GM21576 (cell line): ENCODE data around the gene DNAH1.

Source experiments
- ATAC-seq: cut with Tn5 transposase; IDR thresholded peaks from one replicate; pipeline ENCODE4 v1.9.1; 2021; ENCODE audit warnings: mild to moderate bottlenecking, moderate library complexity; ENCODE audit not compliant: unreplicated experiment

DNAH1 gene

DNA sequence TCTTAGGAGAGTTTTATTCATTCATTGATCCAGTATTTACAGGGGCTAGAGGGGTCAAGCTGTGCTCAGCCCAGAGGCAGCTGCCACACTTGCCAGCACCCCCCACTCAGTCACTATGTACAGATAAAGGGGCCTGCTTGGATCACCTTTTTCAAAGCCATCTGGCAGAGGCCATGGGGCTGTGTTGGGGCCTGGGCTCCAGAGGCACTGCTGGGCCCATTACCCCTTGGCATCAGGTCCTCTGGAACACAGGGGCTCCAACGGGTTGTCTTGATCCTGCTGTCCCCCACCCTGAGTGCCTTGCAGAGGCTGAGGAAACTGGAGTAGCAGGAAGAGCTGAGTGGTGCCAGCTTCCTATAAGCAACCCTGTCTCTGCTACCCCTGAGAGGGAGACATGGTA is 84.9 kb downstream of the DNAH1 start:
- no peak for ATAC-seq

DNA sequence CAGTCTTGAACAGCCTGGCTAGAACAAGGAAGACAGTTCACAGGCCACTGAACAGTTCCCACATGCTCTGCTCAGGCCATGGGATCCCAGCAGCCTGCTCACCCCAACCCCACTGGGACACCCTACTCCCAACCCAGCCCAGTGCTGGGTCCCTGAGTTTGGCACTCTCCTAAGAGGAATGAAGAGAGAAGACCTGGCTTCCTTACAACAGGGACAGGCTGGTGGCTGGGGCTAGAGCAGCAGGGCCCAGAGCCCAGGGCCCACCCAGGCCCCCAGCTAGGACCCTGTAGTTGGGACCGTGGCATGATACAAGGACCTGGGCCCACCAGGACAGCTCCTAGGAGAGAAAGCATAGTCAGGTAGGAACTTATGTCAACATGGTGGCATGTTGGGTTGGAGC is 85.4 kb downstream of the DNAH1 start:
- no peak for ATAC-seq

DNA sequence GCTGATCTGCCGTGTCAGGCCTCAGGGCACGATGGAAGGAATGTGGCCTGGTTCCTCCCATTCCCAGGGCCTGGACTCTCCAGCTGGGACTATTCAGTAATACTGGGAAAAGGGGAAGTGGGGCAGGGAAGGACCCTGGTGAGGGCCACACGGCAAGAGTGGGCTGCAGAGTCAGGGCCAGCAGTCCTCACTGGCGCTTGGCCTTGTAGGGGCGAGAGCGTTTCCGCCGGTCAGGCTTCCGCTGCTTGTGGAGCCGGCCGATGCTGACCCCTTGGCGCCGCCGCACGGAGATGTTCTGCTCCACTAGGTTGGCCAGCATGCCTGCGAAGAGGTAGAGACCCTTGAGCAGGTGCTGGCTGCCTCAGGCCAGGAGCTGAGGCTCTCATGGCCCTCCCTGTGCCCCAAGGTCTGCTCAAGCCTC is 86.0 kb downstream of the DNAH1 start:
- ATAC-seq: no peak

DNA sequence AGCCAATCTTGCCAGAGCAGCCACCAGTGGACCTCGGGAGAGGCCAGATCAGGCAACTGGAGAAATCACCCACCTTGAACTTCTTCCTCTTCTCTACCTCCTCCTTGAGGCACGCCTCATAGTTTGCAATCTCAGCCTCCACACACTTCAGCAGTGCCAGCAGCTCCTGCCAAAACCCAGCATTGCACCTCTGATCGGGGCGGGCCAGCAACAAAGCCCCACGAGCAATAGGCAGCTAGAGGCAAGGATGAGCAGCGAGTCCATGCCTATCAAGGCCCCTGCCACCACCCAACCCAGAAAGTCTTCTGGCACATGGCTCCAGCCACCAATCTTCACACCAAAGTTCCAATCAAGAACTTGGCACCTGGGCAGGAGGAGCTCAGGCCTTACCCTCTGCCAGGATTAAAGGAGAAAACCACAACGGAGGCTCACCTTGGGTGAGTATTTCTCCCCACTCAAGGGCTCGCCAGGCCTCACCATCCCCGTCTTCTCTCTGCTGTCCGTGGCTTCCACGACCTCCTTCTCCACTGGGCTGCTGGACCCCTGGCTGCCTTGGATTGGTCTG is 86.7 kb downstream of the DNAH1 start:
- ATAC-seq: no peak

DNA sequence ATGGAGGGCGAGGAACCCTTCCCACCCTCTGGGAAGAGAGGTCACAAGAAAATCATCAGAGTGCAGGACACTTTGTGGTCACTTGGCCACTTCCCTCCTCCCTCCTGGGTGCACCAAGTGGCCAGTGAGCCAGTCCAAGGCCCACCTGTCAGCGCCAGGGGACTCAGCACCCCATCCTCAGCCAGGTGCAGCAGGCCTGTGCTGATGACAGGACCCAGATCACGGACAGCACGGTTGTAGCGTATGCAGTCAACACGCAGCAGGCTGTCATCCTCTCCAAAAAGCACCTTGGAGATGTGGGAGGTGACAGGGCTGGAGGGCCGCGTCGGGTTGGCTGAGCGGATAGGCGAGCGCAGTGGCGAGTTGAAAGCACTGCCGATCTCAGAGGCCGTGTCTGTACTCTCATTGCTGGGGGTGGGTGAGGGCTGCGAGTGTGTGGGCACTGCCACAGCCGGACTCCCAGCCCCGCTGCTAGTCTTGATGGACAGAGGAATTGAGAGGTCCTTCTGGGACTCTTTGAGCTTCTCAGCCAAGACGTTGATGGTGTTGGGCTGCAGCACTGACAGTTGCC is 87.2 kb downstream of the DNAH1 start:
- ATAC-seq: no peak

DNA sequence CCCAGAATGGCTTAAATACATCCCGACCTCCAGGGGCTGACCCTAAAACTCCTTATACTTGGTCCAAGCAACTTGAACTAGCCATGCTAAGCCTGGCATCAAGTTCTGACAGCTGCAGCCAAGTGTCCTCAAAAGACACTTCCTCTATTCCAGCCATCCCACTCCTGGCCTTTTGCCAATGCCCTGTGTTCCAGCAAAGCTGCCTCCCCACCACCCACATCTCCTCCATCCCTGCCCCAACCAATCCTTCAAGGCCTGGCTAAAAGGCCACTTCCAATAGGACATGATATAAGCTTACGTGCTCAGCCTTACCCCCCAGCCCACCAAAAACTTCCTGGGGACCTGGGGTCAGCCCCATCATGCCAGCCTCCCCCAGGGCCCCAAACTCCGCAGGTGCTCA is 87.8 kb downstream of the DNAH1 start:
- ATAC-seq: no peak

DNA sequence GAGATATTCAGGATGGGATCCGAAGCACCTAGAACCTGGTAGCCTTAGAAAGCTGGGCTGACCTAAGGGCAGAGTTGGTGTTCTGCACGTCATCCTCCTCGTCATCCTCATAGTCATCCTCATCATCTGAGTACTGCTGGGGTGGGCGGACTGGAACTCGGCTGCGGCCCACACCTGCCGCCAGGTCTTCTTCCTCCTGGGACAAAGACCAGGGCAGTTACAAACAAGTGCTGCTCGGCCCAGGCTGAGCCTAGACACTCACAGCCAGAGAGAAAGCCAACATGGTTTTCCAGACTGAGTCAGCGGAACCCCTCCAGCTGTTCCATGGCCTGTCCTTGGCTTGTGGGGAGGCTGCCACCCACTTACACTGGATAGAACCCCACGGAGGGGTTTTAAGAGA is 88.3 kb downstream of the DNAH1 start:
- ATAC-seq: no peak

DNA sequence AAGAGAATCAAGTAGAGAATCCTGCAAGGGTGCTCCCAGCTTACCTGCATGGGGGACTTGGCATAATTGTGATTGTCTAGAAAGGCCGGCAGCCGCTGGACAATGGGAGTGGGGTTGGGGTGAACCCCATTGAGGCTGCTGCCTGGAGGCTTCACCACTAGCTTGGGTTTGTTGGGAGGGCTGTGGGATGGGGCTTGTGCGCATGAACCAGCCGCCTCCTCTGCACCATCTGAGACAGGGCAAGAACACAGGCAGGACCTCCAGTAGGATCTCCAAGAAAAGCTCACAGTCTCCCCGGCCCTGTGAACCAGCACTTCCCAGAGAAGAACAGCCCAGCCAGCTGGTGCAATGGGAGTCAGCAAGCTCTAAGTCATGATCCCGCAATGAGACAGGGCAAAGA is 88.9 kb downstream of the DNAH1 start:
- no peak for ATAC-seq

DNA sequence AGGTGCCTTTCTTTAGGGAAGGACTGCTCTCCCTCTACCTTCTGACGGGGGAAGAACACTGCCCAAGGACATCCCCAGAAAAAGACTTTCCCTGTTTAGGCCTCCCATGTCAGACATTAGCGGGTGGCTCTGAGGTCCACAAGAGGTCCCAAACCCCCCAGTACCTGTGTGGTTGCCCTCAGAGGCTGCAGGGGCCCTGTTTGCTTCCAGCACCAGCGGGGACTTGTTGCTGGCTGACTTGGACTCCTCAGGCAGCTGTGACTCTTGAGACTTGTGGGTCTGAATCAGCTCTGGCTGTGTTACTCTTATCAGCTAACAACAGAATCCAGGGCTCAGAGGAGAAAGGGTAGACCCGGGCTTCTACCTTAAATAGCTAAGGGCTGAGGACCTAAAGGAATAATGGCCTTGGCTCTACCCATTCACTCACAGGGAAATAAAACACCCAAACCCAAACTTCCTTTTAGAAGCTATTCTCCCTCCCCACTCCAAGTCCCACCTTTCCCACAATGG is 89.5 kb downstream of the DNAH1 start:
- ATAC-seq: no peak

DNA sequence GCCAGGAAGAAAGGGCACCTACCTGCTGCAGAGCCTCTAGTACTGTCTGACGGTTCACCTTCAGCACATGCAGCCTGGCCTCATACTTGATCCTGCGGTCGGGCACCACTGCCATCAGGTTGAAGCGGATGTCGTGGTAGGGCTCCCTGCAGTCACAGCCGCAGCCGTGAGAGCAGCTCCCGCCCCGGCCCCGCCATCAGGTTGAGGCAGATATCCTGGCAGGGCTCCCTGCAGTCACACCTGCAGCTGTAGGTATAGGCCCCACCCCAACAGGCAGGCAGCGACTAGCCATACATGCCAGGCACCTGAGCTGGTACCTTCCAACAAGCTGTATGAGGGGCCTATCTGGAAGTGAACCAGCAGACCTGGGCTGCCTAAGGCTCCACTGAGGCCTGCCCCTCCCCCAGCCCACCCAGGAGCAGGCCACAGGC is 90.1 kb downstream of the DNAH1 start:
- ATAC-seq: no peak

DNA sequence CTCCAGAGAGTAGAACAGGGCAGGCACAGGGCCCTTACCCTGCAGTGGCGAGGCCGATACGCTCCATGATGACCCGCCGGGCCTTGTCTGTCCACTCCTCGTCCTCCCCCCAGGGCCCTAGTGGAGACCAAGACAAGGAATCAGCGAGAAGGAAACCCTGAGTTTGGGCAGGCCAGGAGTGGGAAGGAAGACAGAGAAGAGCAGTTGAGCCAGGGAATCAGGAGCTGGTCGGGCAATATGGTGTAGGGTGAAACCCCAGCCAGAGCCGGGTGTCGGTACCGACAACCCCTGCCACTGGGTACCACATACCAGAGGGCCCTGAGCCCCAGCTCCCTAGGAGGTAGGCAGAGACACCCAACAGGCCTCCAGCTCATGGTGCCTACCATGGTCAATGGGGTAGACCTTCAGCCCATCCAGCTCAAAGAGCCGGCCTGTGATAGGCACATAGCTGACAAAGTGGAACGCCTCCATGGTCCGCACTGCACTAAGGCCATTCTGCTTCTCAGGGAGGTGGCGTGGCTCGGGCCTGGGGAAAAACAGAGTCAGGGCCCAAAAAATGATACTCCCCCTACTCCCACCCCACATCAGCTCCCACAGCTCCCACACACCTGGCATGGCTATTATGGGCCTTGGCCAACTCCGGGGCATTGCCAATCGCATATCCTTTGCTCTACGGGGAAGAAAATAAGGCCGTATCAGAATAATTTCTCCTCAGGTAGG is 90.8 kb downstream of the DNAH1 start:
- ATAC-seq: no peak

DNA sequence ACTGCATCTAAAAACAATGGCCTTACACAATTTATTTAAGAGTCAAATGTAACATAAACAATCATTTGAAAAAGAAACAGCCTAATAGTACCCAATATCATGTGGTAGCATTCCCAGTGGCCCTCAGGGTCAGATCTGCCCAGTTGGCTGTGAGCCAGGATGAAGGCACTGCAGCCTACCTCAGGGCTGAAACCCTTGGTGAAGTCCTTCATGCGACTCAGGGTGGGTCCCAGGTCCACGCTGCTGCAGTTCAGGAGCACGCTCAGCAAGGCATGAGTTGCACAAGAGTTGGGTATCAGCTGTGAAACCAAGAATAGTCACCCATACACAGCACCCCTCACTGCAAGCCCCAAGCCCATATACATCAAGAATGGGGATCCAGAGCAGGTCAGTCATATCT is 91.7 kb downstream of the DNAH1 start:
- no peak for ATAC-seq

DNA sequence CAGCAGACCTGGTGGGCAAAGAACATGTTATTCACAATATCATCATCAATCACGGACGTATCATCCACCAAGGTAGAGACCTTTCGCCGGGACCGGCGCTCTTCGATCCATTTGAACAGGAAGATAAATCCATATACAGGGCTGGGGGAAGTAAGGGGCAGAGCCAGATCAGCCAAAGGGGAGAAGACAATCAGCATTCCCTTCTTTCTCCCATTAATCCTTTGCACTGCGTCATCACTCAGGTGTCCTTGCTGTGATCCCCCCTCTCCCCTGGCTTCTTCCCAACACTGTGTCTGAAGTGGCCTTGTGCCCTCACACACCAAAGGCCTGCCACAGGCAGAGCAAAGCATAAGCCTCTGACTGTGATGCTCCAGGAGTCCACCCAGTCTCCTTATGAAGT is 92.3 kb downstream of the DNAH1 start:
- no peak for ATAC-seq

DNA sequence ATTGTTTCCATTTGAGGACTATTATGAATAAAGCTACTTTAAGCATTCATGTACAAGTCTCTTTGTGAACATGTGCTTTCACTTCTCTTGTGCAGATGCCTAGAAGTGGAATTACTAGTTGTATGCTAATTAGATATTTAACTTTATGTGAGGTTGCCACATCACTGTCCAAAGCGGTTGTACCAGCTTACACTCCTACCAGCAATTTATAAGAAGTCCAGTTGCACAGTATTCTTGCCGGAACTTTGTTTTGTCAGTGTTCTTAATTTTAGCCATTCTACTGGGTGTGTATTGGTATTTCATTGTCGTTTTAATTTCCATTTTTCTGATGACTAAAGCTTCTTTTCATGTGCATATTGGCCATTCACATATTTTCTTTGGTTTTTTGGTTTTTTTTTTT is 99.7 kb downstream of the DNAH1 start:
- no peak for ATAC-seq

DNA sequence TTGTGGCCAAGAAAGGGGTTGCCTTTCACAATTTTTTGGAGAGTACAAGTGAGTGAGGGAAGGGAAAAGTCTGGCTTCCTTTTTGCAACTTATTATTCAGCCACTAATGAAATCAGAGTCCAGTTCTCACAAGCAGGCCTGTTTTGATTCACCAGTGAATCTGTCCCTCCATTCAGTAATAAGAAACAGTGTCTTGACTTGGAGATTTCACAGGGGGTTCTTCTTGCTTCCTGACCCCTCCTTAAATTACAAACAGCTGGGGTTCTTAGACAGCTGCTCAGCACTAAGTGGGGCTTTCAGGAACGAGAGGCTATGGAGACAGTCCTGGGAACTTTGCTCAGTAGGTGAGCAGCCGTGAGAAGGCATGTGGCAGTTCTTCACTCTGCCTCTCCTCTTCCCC is 104.3 kb downstream of the DNAH1 start:
- no peak for ATAC-seq

DNA sequence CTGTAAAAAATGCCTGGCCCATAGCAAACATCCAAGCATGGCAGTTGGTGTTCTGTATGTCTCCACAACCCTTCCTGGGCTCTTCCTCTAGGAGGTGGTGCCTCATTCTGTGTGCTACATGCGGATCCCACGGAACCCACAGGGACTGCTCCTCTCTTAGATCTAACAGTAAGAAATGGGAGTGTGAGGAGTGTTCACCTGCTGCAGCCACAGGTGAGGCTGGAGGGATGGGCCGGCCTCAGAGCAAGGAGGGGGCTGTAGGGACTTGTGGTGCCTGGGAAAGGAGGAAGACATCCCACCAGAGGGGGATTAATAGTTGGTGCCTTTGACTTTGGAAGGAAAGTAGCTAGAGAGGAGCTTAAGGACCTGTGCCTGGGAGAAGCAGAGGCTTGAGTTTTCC is 106.5 kb downstream of the DNAH1 start:
- no peak for ATAC-seq

DNA sequence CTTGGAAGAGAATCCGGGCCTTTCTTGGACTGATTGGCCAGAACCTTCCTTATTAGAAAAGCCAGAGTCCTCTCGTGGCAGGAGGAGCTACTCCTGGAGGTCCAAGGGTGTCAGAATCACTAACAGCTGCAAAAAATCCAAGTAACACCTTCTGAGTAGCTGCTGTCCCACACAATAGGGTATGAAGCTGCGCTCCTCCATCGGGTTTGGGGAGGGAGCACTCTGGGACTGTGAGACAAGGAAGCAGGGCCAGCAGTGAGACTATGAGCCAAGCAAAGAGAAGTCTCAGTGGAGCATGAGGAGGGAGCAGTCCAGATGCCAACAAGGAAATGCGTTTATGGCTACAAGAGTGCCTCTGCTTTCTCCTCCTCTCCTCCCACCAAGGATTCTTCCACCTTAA is 107.1 kb downstream of the DNAH1 start:
- no peak for ATAC-seq

DNA sequence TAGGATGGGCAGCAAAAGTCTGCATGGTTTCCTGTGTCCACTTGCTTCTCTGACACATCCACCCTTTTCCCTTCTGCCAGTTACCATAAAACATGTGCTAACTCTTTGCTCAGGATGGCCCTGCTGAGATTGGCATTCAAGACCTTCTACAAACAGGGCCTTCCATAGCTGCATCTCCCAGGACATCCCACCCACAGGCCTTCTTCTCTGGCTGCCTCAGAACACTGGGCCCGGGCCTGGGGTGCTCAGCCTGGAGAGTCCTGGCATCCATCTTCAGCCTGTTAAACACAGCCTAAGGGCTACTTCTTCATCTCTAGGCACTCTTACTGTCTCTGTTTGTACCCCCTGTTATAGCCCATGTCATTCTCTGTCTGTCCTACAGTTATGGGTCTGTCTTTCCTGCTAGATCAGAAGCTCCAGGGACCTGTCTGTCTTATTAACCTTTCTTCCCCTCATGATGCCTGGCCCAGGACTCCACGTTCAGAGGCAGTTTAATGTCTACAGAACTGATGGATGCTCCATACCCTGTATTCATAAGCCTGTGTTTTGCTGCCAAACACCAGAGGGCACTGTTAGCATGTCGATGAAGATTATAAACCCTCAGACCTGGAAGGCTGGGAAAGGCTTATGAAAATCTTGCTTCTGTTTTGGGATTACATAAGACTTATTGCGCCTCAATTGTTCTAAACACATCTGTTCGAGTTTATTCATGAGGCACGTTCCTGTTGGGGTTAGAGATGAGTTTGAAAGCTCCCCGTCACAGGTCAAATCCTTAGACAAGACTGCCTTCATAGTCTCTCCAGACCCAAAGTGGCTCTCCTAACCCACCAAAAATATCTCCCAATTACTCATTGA is 112.3 kb downstream of the DNAH1 start:
- no peak for ATAC-seq

DNA sequence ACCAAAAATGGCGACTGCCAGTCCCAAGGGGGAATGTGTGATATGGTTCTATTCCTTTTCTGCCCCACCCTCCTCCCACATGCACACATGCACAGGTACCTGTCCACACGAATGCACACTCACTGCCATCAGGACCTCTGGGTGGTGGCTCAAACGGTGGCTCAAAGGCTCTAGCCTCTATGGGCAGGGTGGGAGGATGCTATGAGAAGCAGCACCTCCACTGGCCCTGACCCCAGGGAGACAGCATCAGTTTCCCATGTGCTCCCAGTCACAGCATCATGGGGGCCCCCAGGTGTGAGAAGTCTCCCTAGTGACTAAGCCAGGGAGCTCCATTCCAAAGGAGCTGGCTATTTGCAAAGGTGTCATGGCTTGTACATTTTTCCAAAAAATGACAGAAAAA is 112.9 kb downstream of the DNAH1 start:
- no peak for ATAC-seq

DNA sequence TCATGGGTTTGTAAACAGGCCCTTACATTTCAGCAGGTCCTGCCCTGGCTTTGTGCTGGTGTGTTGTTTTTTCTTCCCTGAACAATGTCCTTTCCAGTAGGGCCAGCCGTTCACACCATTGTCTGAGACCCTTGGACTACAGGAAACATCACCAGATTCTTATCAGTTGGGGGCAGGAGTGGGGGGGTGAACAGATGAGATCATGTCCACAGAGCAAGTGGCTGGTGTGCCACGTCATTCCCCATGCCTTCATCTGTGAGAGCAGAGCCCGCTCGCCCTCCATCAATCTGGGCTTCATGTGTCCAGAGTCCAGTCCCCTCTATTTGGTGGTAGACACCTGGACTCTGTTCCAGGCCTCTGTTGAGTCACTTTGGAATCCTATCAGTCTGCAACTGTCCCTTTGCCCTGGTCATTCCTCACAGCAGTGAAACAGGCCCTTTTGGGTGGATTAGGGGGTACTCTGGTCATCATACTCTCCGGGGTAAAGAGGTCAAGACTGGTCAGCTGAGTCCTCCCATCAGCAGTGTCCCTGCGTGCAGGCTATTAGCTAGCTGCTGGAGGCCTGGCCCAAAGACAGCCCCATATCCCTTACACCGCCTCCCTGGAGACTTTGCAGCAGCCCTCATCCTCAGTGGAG is 113.8 kb downstream of the DNAH1 start:
- no peak for ATAC-seq

DNA sequence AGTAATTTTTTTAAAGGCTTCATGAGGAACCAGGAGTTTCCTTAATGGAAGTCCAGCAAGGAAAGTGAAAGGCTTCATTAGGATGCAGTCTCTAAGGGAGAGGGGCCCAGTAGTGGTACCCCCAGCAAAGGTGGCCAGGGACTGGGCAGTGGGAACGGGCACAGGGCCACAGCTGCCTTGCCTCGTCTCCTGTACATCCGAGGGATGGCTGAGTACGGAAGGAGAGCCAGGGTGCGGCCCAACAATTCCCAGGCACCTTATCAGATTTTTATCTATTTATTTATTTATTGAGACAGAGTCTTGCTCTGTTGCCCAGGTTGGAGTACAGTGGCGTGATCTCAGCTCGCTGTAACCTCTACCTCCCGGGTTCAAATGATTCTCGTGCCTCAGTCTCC is 114.3 kb downstream of the DNAH1 start:
- no peak for ATAC-seq
